ENCODE results near the gene BPIFB4. TPM values are rescaled to one million over a fixed set of nuclear protein-coding genes. Genes with fewer than 3 reads are reported as not detected.

Gene BPIFB4
- total and polyA plus RNA-seq, 2 donors (not counting 1 experiment from before 2014, with no cell fraction given) = not detected

DNA sequence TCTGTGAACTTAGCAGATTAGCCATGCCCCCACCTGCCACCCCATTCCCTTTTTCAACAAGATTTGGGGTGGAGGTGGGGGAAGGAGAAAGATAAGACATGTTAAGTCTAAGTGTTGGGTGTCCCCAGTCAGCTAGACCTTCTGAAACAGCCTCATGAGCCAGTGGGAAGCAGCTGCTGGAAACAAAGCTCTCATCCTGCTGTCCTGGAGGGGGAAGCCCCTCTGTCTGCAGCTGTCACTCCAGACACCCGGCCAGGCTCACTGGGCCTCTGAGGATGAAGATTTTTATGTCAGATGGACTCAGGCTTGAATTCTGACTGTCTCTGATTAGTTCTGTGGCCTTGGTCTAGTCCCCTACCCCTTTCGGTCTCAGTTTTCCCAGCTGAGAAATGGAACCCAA lies 24.7 kb upstream of the BPIFB4 start:
- Histone ChIP-seq H3K36me3 (replicated peaks in 1 of 2; ENCODE audit: control extremely low read depth in 1 of 2, control insufficient read depth in 1 of 2, extremely low read depth in 1 of 2, insufficient read depth in 2 of 2, low read length in 1 of 2) (no peaks in the 10 kb centered on the region), H3K9me3 (ENCODE audit: control extremely low read depth in 1 of 3, control insufficient read depth in 2 of 3, insufficient read depth in 1 of 3, low read length in 2 of 3) (no peaks in the 10 kb centered on the region), H3K27ac (ENCODE audit: low read length in 2 of 2) (no peak overlapping the region), H4K20me1 (ENCODE audit: control insufficient read depth, insufficient read depth, low read length, poor library complexity, severe bottlenecking) (no peaks in the 10 kb centered on the region), H3K4me2 (replicated peaks; ENCODE audit: low read depth, low read length, poor library complexity, severe bottlenecking) (no peak overlapping the region), H3K4me3 (ENCODE audit: control extremely low read depth in 1 of 5, extremely low read depth in 1 of 5, insufficient read depth in 1 of 5, low read depth in 2 of 5, low read length in 4 of 5) (no peak overlapping the region), H3K27me3 (replicated peaks in 1 of 4; ENCODE audit: control extremely low read depth in 1 of 4, control insufficient read depth in 3 of 4, insufficient read depth in 4 of 4, low read length in 3 of 4) (no peaks in the 10 kb centered on the region), H3K9ac (ENCODE audit: low read length) (no peak overlapping the region), H2AFZ (ENCODE audit: insufficient read depth, low read depth, low read length, poor library complexity, severe bottlenecking) (no peak overlapping the region), H3K79me2 (ENCODE audit: control insufficient read depth, insufficient read depth, low read length) (no peaks in the 10 kb centered on the region), H3K4me1 (ENCODE audit: control insufficient read depth in 2 of 2, insufficient read depth in 2 of 2, low read length in 2 of 2) (no peaks in the 10 kb centered on the region)
- no peak for TF ChIP-seq EZH2 (IDR thresholded peaks at IDR 0.05; ENCODE audit: borderline replicate concordance, insufficient read depth, low read depth, low read length, poor library complexity, severe bottlenecking)
- TF ChIP-seq, protein P1, sequence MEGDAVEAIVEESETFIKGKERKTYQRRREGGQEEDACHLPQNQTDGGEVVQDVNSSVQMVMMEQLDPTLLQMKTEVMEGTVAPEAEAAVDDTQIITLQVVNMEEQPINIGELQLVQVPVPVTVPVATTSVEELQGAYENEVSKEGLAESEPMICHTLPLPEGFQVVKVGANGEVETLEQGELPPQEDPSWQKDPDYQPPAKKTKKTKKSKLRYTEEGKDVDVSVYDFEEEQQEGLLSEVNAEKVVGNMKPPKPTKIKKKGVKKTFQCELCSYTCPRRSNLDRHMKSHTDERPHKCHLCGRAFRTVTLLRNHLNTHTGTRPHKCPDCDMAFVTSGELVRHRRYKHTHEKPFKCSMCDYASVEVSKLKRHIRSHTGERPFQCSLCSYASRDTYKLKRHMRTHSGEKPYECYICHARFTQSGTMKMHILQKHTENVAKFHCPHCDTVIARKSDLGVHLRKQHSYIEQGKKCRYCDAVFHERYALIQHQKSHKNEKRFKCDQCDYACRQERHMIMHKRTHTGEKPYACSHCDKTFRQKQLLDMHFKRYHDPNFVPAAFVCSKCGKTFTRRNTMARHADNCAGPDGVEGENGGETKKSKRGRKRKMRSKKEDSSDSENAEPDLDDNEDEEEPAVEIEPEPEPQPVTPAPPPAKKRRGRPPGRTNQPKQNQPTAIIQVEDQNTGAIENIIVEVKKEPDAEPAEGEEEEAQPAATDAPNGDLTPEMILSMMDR (IDR thresholded peaks at IDR 0.05) = no peak
- intact Hi-C loops (cut with micrococcal nuclease) = no loop called here
- DNase-seq = no peak
- no peak for ATAC-seq (ENCODE audit: low read depth)
- H3K4me1 Mint-ChIP-seq = no peaks in the 10 kb centered on the region
- H3K4me3 Mint-ChIP-seq = no peak overlapping the region
- H3K9me3 Mint-ChIP-seq (ENCODE audit: insufficient read depth) = no peaks in the 10 kb centered on the region
- WGBS (ENCODE audit: insufficient coverage) = 90% methylated on average over 2 of the region's 2 CpGs
- no peaks in the 10 kb centered on the region for H3K27me3 Mint-ChIP-seq
- ChIA-PET POLR2A (no interaction called here), CTCF (no interaction called here)
- H3K27ac Mint-ChIP-seq = no peak overlapping the region

DNA sequence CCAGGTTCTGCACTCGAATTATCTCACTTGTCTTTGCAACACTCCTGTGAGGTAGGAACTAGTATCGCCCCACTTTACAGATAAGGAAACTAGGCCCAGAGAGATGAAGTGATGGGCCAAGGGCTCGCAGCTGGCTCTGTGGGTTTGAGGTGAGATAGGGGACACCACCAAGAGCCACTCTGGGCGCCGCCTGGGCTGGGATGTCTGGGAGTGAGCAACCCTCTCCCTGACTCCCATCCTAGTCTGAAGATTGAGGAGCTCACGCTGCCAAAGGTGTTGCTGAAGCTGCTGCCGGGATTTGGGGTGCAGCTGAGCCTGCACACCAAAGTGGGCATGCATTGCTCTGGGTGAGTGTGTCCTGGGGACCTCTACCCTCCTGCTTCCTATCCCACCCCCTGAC lies 20.3 kb upstream of the BPIFB4 start:
- H3K9me3 ChIP-seq (ENCODE audit: control extremely low read depth in 1 of 3, control insufficient read depth in 2 of 3, insufficient read depth in 1 of 3, low read length in 2 of 3) = no peaks in the 10 kb centered on the region
- H3K27me3 Mint-ChIP-seq = no peaks in the 10 kb centered on the region
- TF ChIP-seq, protein P1 (IDR thresholded peaks at IDR 0.05) = no peak
- no peak for TF ChIP-seq EZH2 (IDR thresholded peaks at IDR 0.05; ENCODE audit: borderline replicate concordance, insufficient read depth, low read depth, low read length, poor library complexity, severe bottlenecking)
- no peaks in the 10 kb centered on the region for H3K4me1 Mint-ChIP-seq
- DNase-seq (no peak), ATAC-seq (ENCODE audit: low read depth) (no peak)
- H3K36me3 ChIP-seq (replicated peaks in 1 of 2; ENCODE audit: control extremely low read depth in 1 of 2, control insufficient read depth in 1 of 2, extremely low read depth in 1 of 2, insufficient read depth in 2 of 2, low read length in 1 of 2) = no peaks in the 10 kb centered on the region
- H3K4me3 Mint-ChIP-seq = no peak overlapping the region
- no peak overlapping the region for H3K27ac ChIP-seq (ENCODE audit: low read length in 2 of 2)
- H3K27me3 ChIP-seq (replicated peaks in 1 of 4; ENCODE audit: control extremely low read depth in 1 of 4, control insufficient read depth in 3 of 4, insufficient read depth in 4 of 4, low read length in 3 of 4) = no peaks in the 10 kb centered on the region
- no peaks in the 10 kb centered on the region for H3K79me2 ChIP-seq (ENCODE audit: control insufficient read depth, insufficient read depth, low read length)
- no peak overlapping the region for H3K4me2 ChIP-seq (replicated peaks; ENCODE audit: low read depth, low read length, poor library complexity, severe bottlenecking)
- no peak overlapping the region for H3K27ac Mint-ChIP-seq
- no peaks in the 10 kb centered on the region for H3K9me3 Mint-ChIP-seq (ENCODE audit: insufficient read depth)
- ChIA-PET POLR2A (no interaction called here), CTCF (interaction anchor here (1.4 kb wide), 1 partner anchor 157 kb away, joined by 3 read pairs; no protein-coding TSS in a partner anchor)
- H3K4me1 ChIP-seq (ENCODE audit: control insufficient read depth in 2 of 2, insufficient read depth in 2 of 2, low read length in 2 of 2) = no peaks in the 10 kb centered on the region
- 91% methylated on average over 3 of the region's 7 CpGs for WGBS (ENCODE audit: insufficient coverage)
- intact Hi-C loops (cut with micrococcal nuclease) = no loop called here
- no peak overlapping the region for H2AFZ ChIP-seq (ENCODE audit: insufficient read depth, low read depth, low read length, poor library complexity, severe bottlenecking)
- no peak overlapping the region for H3K4me3 ChIP-seq (ENCODE audit: control extremely low read depth in 1 of 5, extremely low read depth in 1 of 5, insufficient read depth in 1 of 5, low read depth in 2 of 5, low read length in 4 of 5)
- H3K9ac ChIP-seq (ENCODE audit: low read length) = no peak overlapping the region
- no peaks in the 10 kb centered on the region for H4K20me1 ChIP-seq (ENCODE audit: control insufficient read depth, insufficient read depth, low read length, poor library complexity, severe bottlenecking)
